Measurements from ENCODE around the gene GARNL3. TPM values are rescaled to one million over a fixed set of nuclear protein-coding genes. Genes with fewer than 3 reads are reported as not detected.
A peak's percentile ranks its signal among the peaks of the same experiment; 100 is the strongest.

The GARNL3 gene
- total and polyA plus RNA-seq, 2 of the 13 experiments (the other 11 are each of a cell fraction or from before 2014, with no cell fraction given), result 3.9 to 11.0 TPM

- TF ChIP-seq BRF2 (CRISPR knock-in tag; IDR thresholded peaks at IDR 0.05) (no peak), ZNF280B (CRISPR knock-in tag; IDR thresholded peaks at IDR 0.05; ENCODE audit: borderline replicate concordance) (no peak), XRCC5 (optimal IDR thresholded peaks at IDR 0.05; ENCODE audit: low read length) (peak; percentile 63), TOE1 (CRISPR knock-in tag; IDR thresholded peaks at IDR 0.05) (no peak), NFRKB (IDR thresholded peaks at IDR 0.05) (no peak), HNF4G (IDR thresholded peaks at IDR 0.05; ENCODE audit: borderline replicate concordance, low read depth, low read length) (no peak), HNF4G (CRISPR knock-in tag; IDR thresholded peaks at IDR 0.05; ENCODE audit: borderline replicate concordance, low read depth) (peak; percentile 55; the same call in 1 of the 2 replicates), FOXJ3 (CRISPR knock-in tag; IDR thresholded peaks at IDR 0.05; ENCODE audit: borderline replicate concordance) (no peak), MTF2 (CRISPR knock-in tag; IDR thresholded peaks at IDR 0.05; ENCODE audit: borderline replicate concordance) (no peak), ZNF543 (CRISPR knock-in tag; IDR thresholded peaks at IDR 0.05) (no peak), CAMTA2 (CRISPR knock-in tag; IDR thresholded peaks at IDR 0.05; ENCODE audit: borderline replicate concordance) (no peak), BCL6 (CRISPR knock-in tag; IDR thresholded peaks at IDR 0.05) (no peak), ZNF264 (CRISPR knock-in tag; IDR thresholded peaks at IDR 0.05) (no peak), ZNF501 (CRISPR knock-in tag; IDR thresholded peaks at IDR 0.05) (0 out of 2 replicates have a peak, but pooled peaks have one; percentile 22)
- TF ChIP-seq, protein P1, sequence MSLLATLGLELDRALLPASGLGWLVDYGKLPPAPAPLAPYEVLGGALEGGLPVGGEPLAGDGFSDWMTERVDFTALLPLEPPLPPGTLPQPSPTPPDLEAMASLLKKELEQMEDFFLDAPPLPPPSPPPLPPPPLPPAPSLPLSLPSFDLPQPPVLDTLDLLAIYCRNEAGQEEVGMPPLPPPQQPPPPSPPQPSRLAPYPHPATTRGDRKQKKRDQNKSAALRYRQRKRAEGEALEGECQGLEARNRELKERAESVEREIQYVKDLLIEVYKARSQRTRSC (CRISPR knock-in tag; IDR thresholded peaks at IDR 0.05; ENCODE audit: low read depth), result no peak
- TF ChIP-seq, protein P2, sequence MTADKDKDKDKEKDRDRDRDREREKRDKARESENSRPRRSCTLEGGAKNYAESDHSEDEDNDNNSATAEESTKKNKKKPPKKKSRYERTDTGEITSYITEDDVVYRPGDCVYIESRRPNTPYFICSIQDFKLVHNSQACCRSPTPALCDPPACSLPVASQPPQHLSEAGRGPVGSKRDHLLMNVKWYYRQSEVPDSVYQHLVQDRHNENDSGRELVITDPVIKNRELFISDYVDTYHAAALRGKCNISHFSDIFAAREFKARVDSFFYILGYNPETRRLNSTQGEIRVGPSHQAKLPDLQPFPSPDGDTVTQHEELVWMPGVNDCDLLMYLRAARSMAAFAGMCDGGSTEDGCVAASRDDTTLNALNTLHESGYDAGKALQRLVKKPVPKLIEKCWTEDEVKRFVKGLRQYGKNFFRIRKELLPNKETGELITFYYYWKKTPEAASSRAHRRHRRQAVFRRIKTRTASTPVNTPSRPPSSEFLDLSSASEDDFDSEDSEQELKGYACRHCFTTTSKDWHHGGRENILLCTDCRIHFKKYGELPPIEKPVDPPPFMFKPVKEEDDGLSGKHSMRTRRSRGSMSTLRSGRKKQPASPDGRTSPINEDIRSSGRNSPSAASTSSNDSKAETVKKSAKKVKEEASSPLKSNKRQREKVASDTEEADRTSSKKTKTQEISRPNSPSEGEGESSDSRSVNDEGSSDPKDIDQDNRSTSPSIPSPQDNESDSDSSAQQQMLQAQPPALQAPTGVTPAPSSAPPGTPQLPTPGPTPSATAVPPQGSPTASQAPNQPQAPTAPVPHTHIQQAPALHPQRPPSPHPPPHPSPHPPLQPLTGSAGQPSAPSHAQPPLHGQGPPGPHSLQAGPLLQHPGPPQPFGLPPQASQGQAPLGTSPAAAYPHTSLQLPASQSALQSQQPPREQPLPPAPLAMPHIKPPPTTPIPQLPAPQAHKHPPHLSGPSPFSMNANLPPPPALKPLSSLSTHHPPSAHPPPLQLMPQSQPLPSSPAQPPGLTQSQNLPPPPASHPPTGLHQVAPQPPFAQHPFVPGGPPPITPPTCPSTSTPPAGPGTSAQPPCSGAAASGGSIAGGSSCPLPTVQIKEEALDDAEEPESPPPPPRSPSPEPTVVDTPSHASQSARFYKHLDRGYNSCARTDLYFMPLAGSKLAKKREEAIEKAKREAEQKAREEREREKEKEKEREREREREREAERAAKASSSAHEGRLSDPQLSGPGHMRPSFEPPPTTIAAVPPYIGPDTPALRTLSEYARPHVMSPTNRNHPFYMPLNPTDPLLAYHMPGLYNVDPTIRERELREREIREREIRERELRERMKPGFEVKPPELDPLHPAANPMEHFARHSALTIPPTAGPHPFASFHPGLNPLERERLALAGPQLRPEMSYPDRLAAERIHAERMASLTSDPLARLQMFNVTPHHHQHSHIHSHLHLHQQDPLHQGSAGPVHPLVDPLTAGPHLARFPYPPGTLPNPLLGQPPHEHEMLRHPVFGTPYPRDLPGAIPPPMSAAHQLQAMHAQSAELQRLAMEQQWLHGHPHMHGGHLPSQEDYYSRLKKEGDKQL (CRISPR knock-in tag; IDR thresholded peaks at IDR 0.05; ENCODE audit: low read depth), result no peak
- TF ChIP-seq, protein P3, sequence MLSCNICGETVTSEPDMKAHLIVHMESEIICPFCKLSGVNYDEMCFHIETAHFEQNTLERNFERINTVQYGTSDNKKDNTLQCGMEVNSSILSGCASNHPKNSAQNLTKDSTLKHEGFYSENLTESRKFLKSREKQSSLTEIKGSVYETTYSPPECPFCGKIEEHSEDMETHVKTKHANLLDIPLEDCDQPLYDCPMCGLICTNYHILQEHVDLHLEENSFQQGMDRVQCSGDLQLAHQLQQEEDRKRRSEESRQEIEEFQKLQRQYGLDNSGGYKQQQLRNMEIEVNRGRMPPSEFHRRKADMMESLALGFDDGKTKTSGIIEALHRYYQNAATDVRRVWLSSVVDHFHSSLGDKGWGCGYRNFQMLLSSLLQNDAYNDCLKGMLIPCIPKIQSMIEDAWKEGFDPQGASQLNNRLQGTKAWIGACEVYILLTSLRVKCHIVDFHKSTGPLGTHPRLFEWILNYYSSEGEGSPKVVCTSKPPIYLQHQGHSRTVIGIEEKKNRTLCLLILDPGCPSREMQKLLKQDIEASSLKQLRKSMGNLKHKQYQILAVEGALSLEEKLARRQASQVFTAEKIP (CRISPR knock-in tag; IDR thresholded peaks at IDR 0.05; ENCODE audit: borderline replicate concordance), result no peak
Observed at GRCh38 chr9:127397646-127398274, 133.2 kb downstream of the GARNL3 start (continued).
